ENCODE data around the gene HRH3.

Gene HRH3

GRCh38 chr20:62228982-62229545 lies 9.0 kb upstream of the HRH3 start:
- DNase-seq: no peak

- no peak for DNase-seq
These were observed 8.2 kb upstream of the HRH3 start for GRCh38 chr20:62227977-62228958.

- DNase-seq: no peak
These were observed 7.5 kb upstream of the HRH3 start for GRCh38 chr20:62227591-62227976.

- DNase-seq: no peak
These were observed 6.9 kb upstream of the HRH3 start for GRCh38 chr20:62226707-62227590.

GRCh38 chr20:62225820-62226635 lies 6.0 kb upstream of the HRH3 start:
- no peak for DNase-seq

GRCh38 chr20:62225026-62225425 lies 4.9 kb upstream of the HRH3 start:
- DNase-seq: no peak

GRCh38 chr20:62224113-62224855 lies 4.2 kb upstream of the HRH3 start:
- no peak for DNase-seq

- DNase-seq: no peak
These were observed 3.5 kb upstream of the HRH3 start for GRCh38 chr20:62223571-62223970.

GRCh38 chr20:62222972-62223371 lies 2.9 kb upstream of the HRH3 start:
- no peak for DNase-seq

- DNase-seq: no peak
These were observed 2.3 kb upstream of the HRH3 start for GRCh38 chr20:62222266-62222850.

- no peak for DNase-seq
These were observed 839 bp upstream of the HRH3 start for GRCh38 chr20:62220666-62221568.

GRCh38 chr20:62219101-62219991 lies 732 bp downstream of the HRH3 start:
- no peak for DNase-seq

GRCh38 chr20:62217913-62218773 lies 1.9 kb downstream of the HRH3 start:
- no peak for DNase-seq

- no peak for DNase-seq
These were observed 3.2 kb downstream of the HRH3 start for GRCh38 chr20:62216636-62217566.

- no peak for DNase-seq
These were observed 4.0 kb downstream of the HRH3 start for GRCh38 chr20:62215991-62216635.
